PC-3 (cell line): Measurements from ENCODE around the gene APBB2. TPM values are rescaled to one million over a fixed set of nuclear protein-coding genes. Genes with fewer than 3 reads are reported as not detected.

ENCODE experiments used
- ATAC-seq: fragments of 200-7000 bp; cut with Tn5 transposase; 2 replicates; pipeline ENCODE4 v1.9.1; 2020; ENCODE audit warnings: mild to moderate bottlenecking, moderate library complexity
- BruUV-seq: library from RNA; stranded (reverse); fragments of 400-500 nt; replicated peaks from 2 replicates; lab custom pipeline; 2021; lab: Mats Ljungman, UMichigan
- CTCF ChIA-PET: fragments of 300-600 bp; sonication (Branson Sonifier 250); formaldehyde crosslinking; loops from one replicate; lab custom pipeline; 2022; ENCODE audit warnings: antibody characterized with exemption; lab: Charles Lee
- POLR2A ChIA-PET: fragments of 300-600 bp; sonication (Branson Sonifier 250); formaldehyde crosslinking; loops from one replicate; lab custom pipeline; 2022; ENCODE audit warnings: antibody characterized with exemption; ENCODE audit not compliant: unreplicated experiment; lab: Charles Lee
- DNase-seq: peaks from one replicate; pipeline ENCODE4 v3.0.0-alpha.2; 2015
- H2AFZ ChIP-seq: fragments of 300-600 bp; sonication (generic); 2 replicates; pipeline ENCODE4 v1.6.0; 2016; ENCODE audit warnings: antibody characterized with exemption, low read length
- H3F3A ChIP-seq: fragments of 300-600 bp; sonication (generic); one replicate; pipeline ENCODE4 v1.6.0; 2017; ENCODE audit warnings: antibody characterized with exemption, low read length, control low read depth, mild to moderate bottlenecking; ENCODE audit not compliant: unreplicated experiment
- H3K27ac ChIP-seq: fragments of 300-600 bp; sonication (generic); 2 replicates; pipeline ENCODE4 v1.5.1; 2016; ENCODE audit warnings: mild to moderate bottlenecking, low read length
- H3K27me3 ChIP-seq: fragments of 300-600 bp; sonication (generic); 2 replicates; pipeline ENCODE4 v1.6.1; 2016; ENCODE audit warnings: low read length, mixed read lengths
- H3K36me3 ChIP-seq: fragments of 300-600 bp; sonication (generic); 2 replicates; pipeline ENCODE4 v1.6.1; 2016; ENCODE audit warnings: low read depth, mixed run types, low read length, mixed read lengths
- H3K4me1 ChIP-seq: fragments of 300-600 bp; sonication (generic); 2 replicates; pipeline ENCODE4 v1.5.1; 2016; ENCODE audit warnings: low read length; ENCODE audit not compliant: insufficient read depth
- H3K4me2 ChIP-seq: fragments of 300-600 bp; sonication (generic); 2 replicates; pipeline ENCODE4 v1.6.0; 2016; ENCODE audit warnings: low read length
- H3K4me3 ChIP-seq: fragments of 300-600 bp; sonication (generic); 2 replicates; pipeline ENCODE4 v1.5.1; 2016; ENCODE audit warnings: mild to moderate bottlenecking, low read length, mixed read lengths
- H3K79me2 ChIP-seq: fragments of 300-600 bp; sonication (generic); 2 replicates; pipeline ENCODE4 v1.6.1; 2017; ENCODE audit warnings: low read length, mixed read lengths
- H3K9ac ChIP-seq: fragments of 300-600 bp; sonication (generic); 2 replicates; pipeline ENCODE4 v1.6.0; 2016; ENCODE audit warnings: mild to moderate bottlenecking, low read length
- H3K9me2 ChIP-seq: fragments of 300-600 bp; sonication (generic); replicated peaks from 2 replicates; pipeline ENCODE4 v1.6.1; 2016; ENCODE audit warnings: mixed run types, low read length, mixed read lengths
- H3K9me3 ChIP-seq: fragments of 300-600 bp; sonication (generic); 2 replicates; pipeline ENCODE4 v1.6.1; 2016; ENCODE audit warnings: low read length, mixed read lengths
- H4K20me1 ChIP-seq: fragments of 300-600 bp; sonication (generic); 2 replicates; pipeline ENCODE4 v1.6.1; 2016; ENCODE audit warnings: low read length, mixed read lengths
- EZH2 ChIP-seq: fragments of 300-600 bp; sonication (generic); IDR thresholded peaks from one replicate; pipeline ENCODE4 v1.6.1; 2017; ENCODE audit warnings: antibody characterized with exemption, mild to moderate bottlenecking, low read length; ENCODE audit not compliant: unreplicated experiment
- EZH2phosphoT487 ChIP-seq: fragments of 300-600 bp; sonication (generic); IDR thresholded peaks from 2 replicates; pipeline ENCODE4 v1.6.1; 2018; ENCODE audit warnings: mild to moderate bottlenecking, antibody characterized with exemption, low read length, borderline replicate concordance
- intact Hi-C: fragments of 100-400 bp; cut with micrococcal nuclease; formaldehyde crosslinking; loops from 2 replicates; pipeline ENCODE4 v1.9.0; 2023
- total RNA-seq: library from RNA; depleted of rRNA; stranded (reverse); fragments of >200 nt; gene quantifications from 2 replicates; pipeline ENCODE4 v1.2.3, GENCODE V29; 2014
- TF ChIP-seq, protein P1 (sequence below): fragments of 300-600 bp; sonication (generic); conservative IDR thresholded peaks from 2 replicates; pipeline ENCODE4 v1.5.1; 2017; ENCODE audit warnings: antibody characterized with exemption, low read depth, mild to moderate bottlenecking, low read length

The APBB2 gene
- total RNA-seq, 1 experiment from 2014 or later: 24.7 TPM

DNA sequence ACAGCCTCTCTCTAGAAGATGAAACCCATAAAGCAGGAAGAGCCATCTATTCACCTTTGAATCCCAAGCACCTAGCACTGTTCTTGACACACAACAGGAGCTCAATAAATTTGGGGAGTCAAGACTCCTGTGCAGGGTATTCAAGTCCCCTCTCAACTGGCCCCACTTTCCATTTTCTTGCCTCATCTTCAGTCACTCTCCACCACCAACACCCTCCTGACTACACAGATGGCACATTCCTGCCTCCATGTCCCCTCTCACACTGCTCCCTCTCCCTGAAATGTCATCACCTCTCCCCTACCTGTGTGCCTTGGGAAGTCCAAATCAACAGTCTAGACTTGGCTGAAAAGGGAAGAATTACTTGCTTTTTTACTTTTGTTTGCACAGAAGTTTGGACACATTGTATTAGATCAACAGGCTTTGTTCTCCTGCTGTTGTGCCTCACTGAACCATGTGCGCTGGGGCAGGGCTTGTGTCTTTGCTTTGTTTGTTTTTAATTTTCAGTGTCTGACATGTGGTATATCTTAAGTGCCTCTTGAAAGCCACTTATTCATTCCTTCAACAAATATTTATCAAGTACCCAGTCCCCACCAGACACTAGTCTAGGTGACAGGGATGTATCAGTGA is 85.1 kb downstream of the APBB2 start:
- Histone ChIP-seq H3K79me2 (peaks cover 14% of the 10 kb centered on the region; the same call in 1 of the 2 replicates), H3F3A (no peaks in the 10 kb centered on the region), H2AFZ (no peak overlapping the region), H3K36me3 (no peaks in the 10 kb centered on the region), H3K9ac (no peak overlapping the region), H3K4me2 (no peak overlapping the region), H3K9me2 (no peaks in the 10 kb centered on the region), H3K9me3 (no peaks in the 10 kb centered on the region), H3K4me3 (no peak overlapping the region), H4K20me1 (no peaks in the 10 kb centered on the region), H3K4me1 (no peaks in the 10 kb centered on the region; the same call in 1 of the 2 replicates), H3K27me3 (no peaks in the 10 kb centered on the region), H3K27ac (no peak overlapping the region)
- no peak for ATAC-seq
- intact Hi-C loops: no loop called here
- POLR2A ChIA-PET: no interaction called here
- DNase-seq: no peak
- TF ChIP-seq, protein P1, sequence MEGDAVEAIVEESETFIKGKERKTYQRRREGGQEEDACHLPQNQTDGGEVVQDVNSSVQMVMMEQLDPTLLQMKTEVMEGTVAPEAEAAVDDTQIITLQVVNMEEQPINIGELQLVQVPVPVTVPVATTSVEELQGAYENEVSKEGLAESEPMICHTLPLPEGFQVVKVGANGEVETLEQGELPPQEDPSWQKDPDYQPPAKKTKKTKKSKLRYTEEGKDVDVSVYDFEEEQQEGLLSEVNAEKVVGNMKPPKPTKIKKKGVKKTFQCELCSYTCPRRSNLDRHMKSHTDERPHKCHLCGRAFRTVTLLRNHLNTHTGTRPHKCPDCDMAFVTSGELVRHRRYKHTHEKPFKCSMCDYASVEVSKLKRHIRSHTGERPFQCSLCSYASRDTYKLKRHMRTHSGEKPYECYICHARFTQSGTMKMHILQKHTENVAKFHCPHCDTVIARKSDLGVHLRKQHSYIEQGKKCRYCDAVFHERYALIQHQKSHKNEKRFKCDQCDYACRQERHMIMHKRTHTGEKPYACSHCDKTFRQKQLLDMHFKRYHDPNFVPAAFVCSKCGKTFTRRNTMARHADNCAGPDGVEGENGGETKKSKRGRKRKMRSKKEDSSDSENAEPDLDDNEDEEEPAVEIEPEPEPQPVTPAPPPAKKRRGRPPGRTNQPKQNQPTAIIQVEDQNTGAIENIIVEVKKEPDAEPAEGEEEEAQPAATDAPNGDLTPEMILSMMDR: no peak
- TF ChIP-seq EZH2 (no peak), EZH2phosphoT487 (no peak)
- BruUV-seq: no TSS peak
- CTCF ChIA-PET: no interaction called here

DNA sequence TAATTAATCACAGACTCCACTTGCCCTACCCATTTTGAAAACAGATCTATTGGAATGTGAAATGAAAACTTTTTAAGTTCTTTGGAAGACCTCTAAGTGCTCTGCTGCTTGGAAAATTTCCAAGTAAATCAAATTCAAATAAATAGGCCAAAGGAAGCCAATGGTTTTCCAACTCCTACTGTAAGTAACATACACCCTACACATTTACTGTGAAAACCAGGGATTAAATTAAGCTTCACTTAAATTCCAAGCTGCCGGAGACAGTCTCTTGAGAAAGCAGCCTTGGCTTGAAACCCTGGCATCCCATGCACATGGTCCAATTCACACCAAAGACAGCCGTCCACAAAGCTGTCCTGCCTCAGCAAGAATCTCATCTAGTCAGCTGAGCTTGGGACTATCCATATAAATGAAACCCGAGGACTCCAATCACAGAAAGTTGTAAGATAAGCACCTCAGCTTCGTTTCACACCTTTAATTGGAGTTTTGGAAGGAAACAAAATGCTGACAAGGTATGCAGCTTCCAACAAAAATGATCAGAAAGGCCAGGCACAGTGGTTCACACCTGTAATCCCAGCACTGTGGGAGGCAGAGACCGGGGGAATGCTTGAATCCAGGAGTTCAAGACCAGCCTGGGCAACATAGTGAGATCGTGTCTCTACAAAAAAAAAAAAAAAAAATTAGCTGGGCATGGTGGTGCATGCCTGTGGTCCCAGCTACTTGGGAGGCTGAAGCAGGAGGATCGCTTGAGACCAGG is 88.6 kb downstream of the APBB2 start:
- H3K79me2 ChIP-seq: 0 out of 2 replicates have a peak, but pooled peaks cover 3% of the 10 kb centered on the region
- no peak for DNase-seq
- no TSS peak for BruUV-seq
- intact Hi-C loops: no loop called here
- no peak overlapping the region for H2AFZ ChIP-seq
- no peak overlapping the region for H3K4me3 ChIP-seq
- no peaks in the 10 kb centered on the region for H3K27me3 ChIP-seq
- no peaks in the 10 kb centered on the region for H4K20me1 ChIP-seq
- no peaks in the 10 kb centered on the region for H3F3A ChIP-seq
- no peak overlapping the region for H3K4me2 ChIP-seq
- no peak for TF ChIP-seq EZH2
- no peak for TF ChIP-seq EZH2phosphoT487
- TF ChIP-seq, protein P1: no peak
- H3K9me3 ChIP-seq: no peaks in the 10 kb centered on the region
- H3K9ac ChIP-seq: no peak overlapping the region
- H3K36me3 ChIP-seq: no peaks in the 10 kb centered on the region
- CTCF ChIA-PET: no interaction called here
- peaks cover 5% of the 10 kb centered on the region for H3K4me1 ChIP-seq
- H3K27ac ChIP-seq: no peak overlapping the region
- H3K9me2 ChIP-seq: no peaks in the 10 kb centered on the region
- no peak for ATAC-seq
- POLR2A ChIA-PET: interaction anchor here (0.6 kb wide), 1 partner anchor 375 kb away, joined by 3 read pairs; no protein-coding TSS in a partner anchor
